Measurements from ENCODE around the gene FRMD4B. TPM values are rescaled to one million over a fixed set of nuclear protein-coding genes. Genes with fewer than 3 reads are reported as not detected.

Gene FRMD4B
- total RNA-seq, 4 donors from 2014 or later = 10.5 to 22.0 (median 14.8) TPM

GRCh38 chr3:69306239-69307185 is 79.4 kb downstream of the FRMD4B start:
- Histone ChIP-seq H3K4me1 (peaks cover 5 to 14% (median 9%) of the 10 kb centered on the region in 4 donors), H3K36me3 (no peaks in the 10 kb centered on the region), H3K9me3 (no peaks in the 10 kb centered on the region), H3K27ac (replicated peaks in 1 of 4) (peak overlapping the region; percentile 35 to 68 (median 64)), H3K27me3 (no peaks in the 10 kb centered on the region), H3K4me3 (no peak overlapping the region)
- intact Hi-C loops (cut with DNase I) = loop anchor here (2.0 to 10.0 kb wide), 4 partner anchors 118 to 366 kb away; partner anchors contain the start of gene LMOD3
- no peak for DNase-seq (ENCODE audit: extremely low spot score)
- 25% methylated on average over 17 of the region's 17 CpGs for WGBS
- TF ChIP-seq POLR2AphosphoS5 (IDR thresholded peaks at IDR 0.05) = peak; percentile 58 to 69
- TF ChIP-seq EP300 (IDR thresholded peaks at IDR 0.05) = no peak
- no peak for TF ChIP-seq POLR2A (IDR thresholded peaks at IDR 0.05; ENCODE audit: low read depth)
- peak; percentile 82 to 90 (median 89) for TF ChIP-seq CTCF (IDR thresholded peaks at IDR 0.05)

GRCh38 chr3:69305011-69305410 is 80.9 kb downstream of the FRMD4B start:
- 41% methylated on average over 2 of the region's 2 CpGs for WGBS
- intact Hi-C loops (cut with DNase I) = loop anchor here (5.0 to 10.0 kb wide), 3 partner anchors 120 to 367 kb away; partner anchors contain the start of gene LMOD3
- no peaks in the 10 kb centered on the region for H3K27me3 ChIP-seq
- no peaks in the 10 kb centered on the region for H3K36me3 ChIP-seq
- no peak overlapping the region for H3K4me3 ChIP-seq
- peaks cover 5 to 14% (median 9%) of the 10 kb centered on the region in 4 donors for H3K4me1 ChIP-seq
- no peak overlapping the region for H3K27ac ChIP-seq (replicated peaks in 1 of 4)
- no peaks in the 10 kb centered on the region for H3K9me3 ChIP-seq
- TF ChIP-seq CTCF (IDR thresholded peaks at IDR 0.05) = no peak
- no peak for TF ChIP-seq EP300 (IDR thresholded peaks at IDR 0.05)
- TF ChIP-seq POLR2AphosphoS5 (IDR thresholded peaks at IDR 0.05) = no peak
- no peak for TF ChIP-seq POLR2A (IDR thresholded peaks at IDR 0.05; ENCODE audit: low read depth)
- no peak for DNase-seq (ENCODE audit: extremely low spot score)

GRCh38 chr3:69304396-69304795 is 81.5 kb downstream of the FRMD4B start:
- H3K4me1 ChIP-seq = peaks cover 5 to 14% (median 9%) of the 10 kb centered on the region in 4 donors
- H3K9me3 ChIP-seq = no peaks in the 10 kb centered on the region
- H3K27ac ChIP-seq (replicated peaks in 1 of 4) = no peak overlapping the region
- 62% methylated on average over 6 of the region's 6 CpGs for WGBS
- intact Hi-C loops (cut with DNase I) = loop anchor here (5.0 to 10.0 kb wide), 2 partner anchors 120 to 643 kb away; no protein-coding TSS in a partner anchor
- no peaks in the 10 kb centered on the region for H3K36me3 ChIP-seq
- no peak for TF ChIP-seq CTCF (IDR thresholded peaks at IDR 0.05)
- no peak for TF ChIP-seq EP300 (IDR thresholded peaks at IDR 0.05)
- no peak for DNase-seq (ENCODE audit: extremely low spot score)
- H3K27me3 ChIP-seq = no peaks in the 10 kb centered on the region
- no peak overlapping the region for H3K4me3 ChIP-seq

- intact Hi-C loops (cut with DNase I) = loop anchor here (5.0 to 10.0 kb wide), 2 partner anchors 125 to 647 kb away; no protein-coding TSS in a partner anchor
- Histone ChIP-seq H3K27me3 (no peaks in the 10 kb centered on the region), H3K36me3 (no peaks in the 10 kb centered on the region), H3K9me3 (no peaks in the 10 kb centered on the region), H3K4me3 (no peak overlapping the region), H3K27ac (replicated peaks in 1 of 4) (no peak overlapping the region), H3K4me1 (no peaks in the 10 kb centered on the region)
- no peak for TF ChIP-seq POLR2AphosphoS5 (IDR thresholded peaks at IDR 0.05)
- no peak for TF ChIP-seq POLR2A (IDR thresholded peaks at IDR 0.05; ENCODE audit: low read depth)
- no peak for TF ChIP-seq EP300 (IDR thresholded peaks at IDR 0.05)
- TF ChIP-seq CTCF (IDR thresholded peaks at IDR 0.05) = no peak
- DNase-seq (ENCODE audit: extremely low spot score) = no peak
- 95% methylated on average over 2 of the region's 2 CpGs for WGBS
Measured at GRCh38 chr3:69300296-69300695, 85.6 kb downstream of the FRMD4B start.

All from esophagus muscularis mucosa (tissue), 4 donors.